MM.1S (cell line): ENCODE data around the gene EPHA2.

Experiments
- EZH2 ChIP-seq: fragments of 300-600 bp; sonication (generic); optimal IDR thresholded peaks from 2 replicates; pipeline ENCODE3; 2017; ENCODE audit warnings: low read depth, mild to moderate bottlenecking, antibody characterized with exemption, low read length, mixed read lengths
- EZH2phosphoT487 ChIP-seq: fragments of 300-600 bp; sonication (generic); IDR thresholded peaks from 2 replicates; pipeline ENCODE4 v1.6.1; 2018; ENCODE audit warnings: antibody characterized with exemption, low read length
- TF ChIP-seq, protein P1 (sequence below): fragments of 300-600 bp; sonication (generic); IDR thresholded peaks from 2 replicates; pipeline ENCODE4 v1.5.1; 2016; ENCODE audit warnings: antibody characterized with exemption, low read length, mixed read lengths

DNA sequence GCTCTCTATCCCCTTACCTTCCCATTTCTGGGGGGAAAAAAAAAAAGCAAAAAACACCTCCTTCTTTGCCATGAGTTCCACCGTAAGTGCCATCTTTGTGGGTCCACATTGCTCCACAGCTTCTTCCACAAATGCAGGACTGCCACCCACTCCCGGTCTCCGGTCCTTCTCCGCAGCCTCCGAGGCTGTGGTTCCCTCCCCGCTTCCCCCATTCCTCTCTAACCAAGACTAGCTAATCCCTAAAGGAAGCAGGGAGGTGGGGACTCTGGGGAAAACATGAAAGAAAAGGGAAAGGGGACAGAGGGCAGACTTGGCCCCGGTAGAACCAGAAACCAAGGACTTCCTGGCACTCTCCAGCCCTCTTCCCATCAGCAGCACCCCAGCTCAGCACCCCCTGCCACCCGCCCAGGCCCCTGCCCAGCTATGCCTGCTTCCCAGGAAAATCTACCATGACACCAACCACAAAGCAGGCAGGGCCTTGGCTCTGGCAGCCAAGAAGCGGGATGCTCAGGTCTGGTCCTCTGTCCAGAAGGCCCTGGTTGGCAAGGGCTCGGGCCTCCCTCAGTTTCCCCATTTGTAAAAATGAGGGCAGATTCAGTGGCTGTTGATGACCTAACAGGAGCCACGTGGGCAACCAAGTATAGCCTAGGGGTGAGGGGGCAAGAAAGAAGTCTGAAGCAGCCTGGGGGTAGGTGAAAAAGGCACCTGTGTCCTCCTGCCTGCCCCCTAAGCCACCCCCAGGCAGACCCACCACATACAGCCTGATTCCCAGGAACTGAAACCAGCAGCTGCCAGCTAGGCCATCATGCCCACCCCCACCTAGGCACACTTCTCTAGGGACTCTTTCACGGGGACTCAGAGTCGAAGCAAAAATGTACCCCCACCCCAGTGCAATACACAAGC lies 2.5 kb downstream of the EPHA2 start:
- TF ChIP-seq, protein P1, sequence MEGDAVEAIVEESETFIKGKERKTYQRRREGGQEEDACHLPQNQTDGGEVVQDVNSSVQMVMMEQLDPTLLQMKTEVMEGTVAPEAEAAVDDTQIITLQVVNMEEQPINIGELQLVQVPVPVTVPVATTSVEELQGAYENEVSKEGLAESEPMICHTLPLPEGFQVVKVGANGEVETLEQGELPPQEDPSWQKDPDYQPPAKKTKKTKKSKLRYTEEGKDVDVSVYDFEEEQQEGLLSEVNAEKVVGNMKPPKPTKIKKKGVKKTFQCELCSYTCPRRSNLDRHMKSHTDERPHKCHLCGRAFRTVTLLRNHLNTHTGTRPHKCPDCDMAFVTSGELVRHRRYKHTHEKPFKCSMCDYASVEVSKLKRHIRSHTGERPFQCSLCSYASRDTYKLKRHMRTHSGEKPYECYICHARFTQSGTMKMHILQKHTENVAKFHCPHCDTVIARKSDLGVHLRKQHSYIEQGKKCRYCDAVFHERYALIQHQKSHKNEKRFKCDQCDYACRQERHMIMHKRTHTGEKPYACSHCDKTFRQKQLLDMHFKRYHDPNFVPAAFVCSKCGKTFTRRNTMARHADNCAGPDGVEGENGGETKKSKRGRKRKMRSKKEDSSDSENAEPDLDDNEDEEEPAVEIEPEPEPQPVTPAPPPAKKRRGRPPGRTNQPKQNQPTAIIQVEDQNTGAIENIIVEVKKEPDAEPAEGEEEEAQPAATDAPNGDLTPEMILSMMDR: no peak
- TF ChIP-seq EZH2: no peak
- no peak for TF ChIP-seq EZH2phosphoT487
